HCEC 1CT (cell line): ENCODE measurements around the gene RAPGEF4.

ENCODE experiments used
- DNase-seq: peaks from one replicate; pipeline ENCODE4 v3.0.0-alpha.2; 2017

RAPGEF4 gene

DNA sequence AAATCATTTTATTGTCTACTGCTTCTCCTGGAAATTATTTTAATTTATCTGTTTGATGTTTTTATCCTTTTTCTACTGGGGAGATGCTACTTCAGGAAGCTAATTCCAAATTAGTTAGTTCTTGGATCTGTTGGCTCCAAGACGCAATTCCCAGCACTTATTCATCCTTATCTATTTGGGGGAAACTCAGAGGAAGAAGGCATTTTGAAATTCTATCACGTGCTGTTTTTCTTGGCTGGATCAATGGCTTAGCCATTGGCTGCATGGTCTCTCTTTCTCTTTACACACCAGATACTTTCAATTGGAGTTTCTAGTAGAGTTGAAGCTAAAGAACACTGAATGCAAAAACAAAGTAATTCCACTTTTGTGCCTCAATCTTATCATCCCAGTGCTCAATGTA is 98.3 kb downstream of the RAPGEF4 start:
- DNase-seq = no peak

DNA sequence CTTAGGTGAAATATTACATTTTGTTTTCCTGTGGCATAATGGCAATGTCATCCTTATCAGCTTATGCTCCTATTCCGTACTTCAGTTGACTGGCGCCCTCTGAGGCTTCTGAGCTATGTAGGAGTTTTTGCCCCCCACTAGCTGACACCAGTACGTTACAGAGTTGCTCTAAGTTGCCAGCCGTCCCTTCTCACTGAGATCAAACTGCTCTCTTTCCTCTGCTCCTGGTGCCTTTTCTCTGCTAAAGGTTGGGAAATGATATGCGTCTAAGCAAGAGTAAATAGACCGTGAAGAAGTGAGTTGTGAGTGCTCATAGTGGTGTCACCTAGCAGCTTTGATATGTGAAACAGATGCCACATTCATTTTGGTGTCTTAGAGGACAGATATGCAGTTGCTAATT is 99.2 kb downstream of the RAPGEF4 start:
- DNase-seq = no peak

DNA sequence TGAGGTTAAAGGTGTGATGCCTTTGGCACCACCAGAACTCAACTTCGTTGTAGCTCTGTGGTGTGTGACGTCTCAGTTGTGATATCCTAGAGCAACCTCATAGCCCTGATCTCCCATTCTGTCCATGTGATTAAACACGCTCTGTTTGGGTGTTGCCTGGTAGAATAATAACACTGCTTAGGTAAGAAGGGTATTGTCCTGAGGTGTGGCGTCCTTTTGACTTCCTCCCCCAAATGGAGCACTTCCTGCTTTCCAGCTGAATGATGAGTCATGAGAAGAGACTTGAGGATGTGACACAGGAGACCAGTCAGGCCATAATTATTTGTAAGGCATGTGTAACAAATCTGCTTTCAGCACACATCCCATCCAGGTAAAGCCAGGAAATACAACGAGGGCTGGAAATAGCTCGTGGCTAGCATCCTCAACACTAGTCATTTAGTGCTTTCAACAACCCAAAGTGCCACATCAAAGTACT is 100.7 kb downstream of the RAPGEF4 start:
- DNase-seq = peak; percentile 68

DNA sequence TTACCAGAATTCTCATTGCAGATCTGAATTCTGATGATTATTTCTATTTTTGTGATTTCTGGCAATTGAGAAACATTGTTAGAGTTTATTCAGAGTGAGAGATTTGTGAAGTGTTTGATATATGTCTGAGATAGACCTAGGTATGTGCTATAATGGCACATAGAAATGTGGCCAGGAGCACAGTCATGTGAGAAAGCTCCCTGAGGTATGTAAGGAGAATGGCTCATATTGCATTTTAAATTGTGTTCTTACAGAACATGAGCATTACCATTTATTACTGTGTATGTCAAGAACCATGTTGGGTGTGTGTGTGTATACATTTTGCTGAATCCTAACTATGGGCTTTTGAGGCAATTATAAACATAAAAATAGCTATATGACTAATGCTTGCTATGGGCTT is 101.2 kb downstream of the RAPGEF4 start:
- peak; percentile 15 for DNase-seq

DNA sequence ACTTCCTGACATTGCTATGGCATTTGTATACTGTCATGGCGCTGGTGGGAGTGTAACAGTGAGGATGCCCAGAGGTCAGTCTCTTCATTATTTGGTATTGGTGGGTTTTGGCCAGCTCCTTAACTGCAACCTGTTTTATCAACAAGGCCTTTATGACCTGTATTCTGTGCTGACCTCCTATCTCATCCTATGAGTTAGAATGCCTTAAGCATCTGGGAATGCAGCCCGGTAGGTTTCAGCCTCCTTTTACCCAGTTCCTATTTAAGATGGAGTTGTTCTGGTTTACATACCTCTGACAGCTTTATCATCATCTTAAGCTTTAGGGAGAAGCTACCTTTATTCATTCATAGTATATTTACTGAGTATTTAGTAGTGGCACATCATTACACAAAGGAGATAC is 103.8 kb downstream of the RAPGEF4 start:
- DNase-seq = no peak

DNA sequence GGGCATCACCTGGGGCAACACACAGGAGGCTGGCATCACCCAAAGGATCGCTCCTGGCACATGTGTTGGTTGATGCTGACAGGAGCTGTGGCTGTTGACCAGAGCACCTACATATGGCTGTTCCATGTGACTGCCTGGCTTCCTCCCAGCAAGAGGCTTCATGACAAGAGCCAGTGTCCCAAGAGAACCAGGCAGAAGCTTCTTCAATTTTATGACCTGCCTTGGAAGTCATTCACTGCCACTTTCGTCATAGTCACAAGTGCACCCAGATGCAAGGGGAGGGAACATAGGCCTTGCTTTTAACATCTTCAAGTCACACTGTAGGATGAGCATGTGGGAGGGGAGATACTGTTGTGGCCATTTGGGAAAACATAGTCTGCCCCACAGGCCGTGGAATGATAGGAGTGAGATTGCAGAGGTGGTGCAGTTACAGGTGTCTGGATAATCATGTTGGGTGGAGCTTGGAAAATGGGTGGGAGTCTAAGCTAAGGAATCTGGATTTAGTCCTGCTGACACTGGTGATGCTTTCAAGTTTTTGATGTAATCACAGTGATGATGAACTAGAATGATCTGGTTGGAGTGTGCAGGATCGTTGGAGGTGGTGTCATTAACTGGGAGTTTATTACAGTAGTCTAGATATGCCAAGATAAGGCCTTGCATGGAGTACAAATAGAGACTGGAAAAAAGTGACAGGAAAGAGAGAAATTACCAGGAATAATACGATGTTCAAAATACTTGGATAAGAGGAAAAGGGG is 107.0 kb downstream of the RAPGEF4 start:
- DNase-seq = no peak

DNA sequence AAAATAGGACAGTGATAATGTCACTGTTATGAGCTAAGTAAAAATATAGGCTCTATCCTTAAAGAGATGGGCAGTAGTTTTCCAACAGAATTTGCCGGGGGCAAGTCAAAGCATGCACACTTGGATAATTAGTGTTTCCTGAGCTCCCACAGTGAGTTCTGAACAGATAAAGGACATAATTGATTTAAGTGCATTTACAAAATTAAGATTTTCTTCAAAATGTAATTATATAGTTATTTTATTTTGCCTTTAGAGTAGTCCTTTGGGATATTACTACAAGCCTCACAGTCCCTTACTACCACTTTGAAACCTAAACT is 107.6 kb downstream of the RAPGEF4 start:
- no peak for DNase-seq

DNA sequence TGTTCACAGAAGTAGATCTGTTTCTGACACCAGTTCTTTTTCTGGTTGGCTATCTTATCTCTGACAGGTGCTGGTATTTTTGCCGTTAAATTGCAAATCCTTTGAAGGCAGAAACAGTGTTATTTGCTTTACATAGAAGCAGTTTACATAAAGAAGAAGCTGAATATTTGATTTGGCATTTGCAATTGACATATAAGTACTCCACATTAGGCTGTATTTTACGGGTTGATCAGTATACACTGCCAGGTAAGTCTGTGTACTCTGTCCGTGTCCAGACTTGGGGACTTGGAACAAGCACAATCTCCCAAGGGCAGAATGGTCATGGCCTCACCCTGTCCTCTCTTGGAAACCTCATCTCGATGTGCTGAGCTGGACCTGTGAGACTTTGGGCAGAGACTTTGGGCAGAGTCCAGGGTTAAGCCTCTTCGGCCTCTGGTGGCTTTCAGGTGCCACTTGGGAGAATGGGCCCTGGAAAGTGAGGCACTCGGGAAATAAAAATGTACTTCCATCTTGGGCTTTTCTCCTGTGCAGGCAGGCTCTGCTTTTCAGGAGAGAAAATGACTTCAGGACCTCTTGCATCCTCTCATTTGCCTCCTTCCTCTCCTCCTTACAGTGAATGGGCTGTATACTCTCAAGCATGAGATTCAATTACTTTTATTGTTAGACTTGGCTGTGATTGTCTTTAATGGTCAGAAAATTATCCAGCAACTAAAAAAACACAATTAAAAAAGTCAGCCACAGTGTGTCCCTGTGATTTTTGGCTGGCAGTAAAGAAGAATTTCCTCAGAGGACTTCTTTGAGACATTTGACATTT is 108.5 kb downstream of the RAPGEF4 start:
- DNase-seq = no peak

DNA sequence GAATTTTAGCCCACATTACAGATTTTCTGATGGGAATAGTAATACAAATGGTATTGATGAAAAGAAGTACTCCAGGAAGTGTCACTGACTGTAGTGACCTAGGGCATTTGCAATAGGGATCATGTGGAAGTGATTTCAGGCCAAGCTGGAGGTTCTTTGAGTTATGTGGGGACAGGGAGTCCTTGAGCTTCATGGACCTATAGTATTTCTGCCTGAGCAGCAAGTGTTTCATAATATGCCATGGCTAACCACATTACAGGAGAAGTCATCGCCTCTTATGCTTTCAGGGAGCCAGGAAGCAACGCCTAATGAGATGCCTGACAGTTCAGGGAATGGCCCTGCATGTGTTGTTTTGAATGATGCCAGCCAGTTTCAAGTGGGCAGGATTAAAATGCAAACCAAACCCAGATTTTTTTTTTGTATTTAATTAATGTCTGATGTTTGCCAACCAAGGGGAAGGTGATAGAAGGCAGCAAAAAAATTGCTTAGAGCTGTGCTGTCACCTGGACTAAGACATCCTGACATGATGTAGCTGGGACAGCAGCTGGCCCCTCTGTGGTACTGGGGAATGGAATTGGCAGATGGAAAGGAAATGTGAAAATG is 109.5 kb downstream of the RAPGEF4 start:
- DNase-seq = no peak

DNA sequence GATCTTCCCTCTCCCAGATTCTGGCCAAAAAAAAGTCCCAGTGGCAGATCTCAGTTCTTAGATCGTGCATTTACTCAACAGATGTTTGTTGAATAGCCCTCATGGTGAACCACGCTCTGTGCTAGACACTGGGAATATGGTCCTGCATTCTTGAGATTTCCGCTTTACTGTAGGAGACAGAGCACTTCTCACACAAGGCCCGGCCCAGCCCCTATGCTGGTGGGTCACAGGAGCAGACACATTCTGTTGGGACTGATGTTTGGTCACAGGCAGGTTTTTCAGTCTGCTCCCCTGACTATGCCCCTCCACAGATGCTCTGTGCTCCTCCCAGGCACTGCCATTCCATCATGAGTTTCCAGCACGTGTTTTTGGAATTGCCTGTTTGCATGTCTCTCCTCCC is 110.9 kb downstream of the RAPGEF4 start:
- no peak for DNase-seq

DNA sequence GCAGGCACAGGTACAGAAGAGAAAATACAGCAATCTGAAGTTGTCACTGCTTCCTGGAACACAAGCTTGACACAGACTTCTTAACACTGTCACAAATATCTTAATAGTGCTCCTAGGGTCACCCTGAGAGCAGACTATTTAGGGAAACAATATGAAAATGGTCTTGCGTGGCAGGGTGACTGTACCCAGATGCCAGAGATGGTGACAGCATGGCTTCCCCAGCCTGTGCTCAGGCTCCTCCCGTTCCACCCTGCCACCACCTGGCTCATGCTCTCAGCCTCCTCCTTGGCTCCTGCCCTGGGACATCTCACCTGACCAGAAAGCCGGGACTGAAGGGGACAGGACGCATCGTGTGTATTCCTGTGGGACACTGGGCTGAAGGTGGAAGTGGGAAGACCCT is 111.5 kb downstream of the RAPGEF4 start:
- no peak for DNase-seq

DNA sequence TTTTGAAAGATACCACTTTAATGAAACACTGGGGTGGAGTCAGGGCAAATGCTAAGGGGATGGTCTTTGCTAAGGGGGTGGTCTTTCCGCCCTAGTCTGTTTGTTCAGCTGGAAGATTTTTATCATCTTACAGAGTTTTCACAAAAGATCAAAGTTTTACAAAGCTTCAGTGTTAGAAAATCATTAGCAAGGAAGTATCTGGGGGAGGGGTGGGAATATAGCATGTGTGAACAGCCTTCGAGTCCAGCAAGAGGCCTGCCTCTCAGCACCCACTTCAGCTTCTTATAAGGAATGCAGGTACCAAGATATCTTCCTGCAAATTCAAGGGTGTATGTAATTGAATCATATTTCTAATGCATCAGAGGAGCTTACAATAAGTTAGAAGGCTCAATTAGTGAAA is 112.9 kb downstream of the RAPGEF4 start:
- no peak for DNase-seq

DNA sequence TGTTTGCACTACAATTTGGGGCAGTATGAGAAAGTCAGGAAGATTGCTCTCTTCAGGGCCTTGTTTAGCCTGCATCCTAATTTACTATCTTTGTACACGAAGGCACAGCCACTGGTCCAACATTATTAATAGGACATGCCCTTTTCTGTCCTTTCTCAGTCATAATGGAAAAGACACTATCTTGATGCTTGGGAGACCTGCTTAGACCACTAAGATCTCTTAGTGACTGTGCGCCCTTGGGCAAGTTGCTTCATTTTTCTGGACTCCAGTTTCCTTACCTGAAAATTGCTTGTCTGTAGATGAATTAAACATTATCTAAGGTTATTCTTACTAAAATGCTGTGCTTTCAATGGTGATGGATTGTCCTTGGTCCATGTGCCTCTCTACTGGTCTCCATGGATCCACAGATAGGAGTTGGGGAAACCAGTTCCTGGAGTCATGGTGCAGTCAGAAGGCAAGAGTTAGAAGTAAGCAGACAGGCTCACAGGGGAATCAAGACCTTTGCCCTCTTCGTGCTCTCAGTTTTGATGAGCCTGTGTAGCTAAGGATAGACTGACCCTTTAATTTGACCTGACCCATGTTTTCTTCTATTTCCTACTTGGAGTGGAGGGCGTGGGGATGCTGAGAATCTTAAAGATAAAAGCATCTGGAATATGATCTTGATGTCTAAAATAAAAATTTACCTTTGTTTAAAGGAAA is 114.0 kb downstream of the RAPGEF4 start:
- DNase-seq = no peak

DNA sequence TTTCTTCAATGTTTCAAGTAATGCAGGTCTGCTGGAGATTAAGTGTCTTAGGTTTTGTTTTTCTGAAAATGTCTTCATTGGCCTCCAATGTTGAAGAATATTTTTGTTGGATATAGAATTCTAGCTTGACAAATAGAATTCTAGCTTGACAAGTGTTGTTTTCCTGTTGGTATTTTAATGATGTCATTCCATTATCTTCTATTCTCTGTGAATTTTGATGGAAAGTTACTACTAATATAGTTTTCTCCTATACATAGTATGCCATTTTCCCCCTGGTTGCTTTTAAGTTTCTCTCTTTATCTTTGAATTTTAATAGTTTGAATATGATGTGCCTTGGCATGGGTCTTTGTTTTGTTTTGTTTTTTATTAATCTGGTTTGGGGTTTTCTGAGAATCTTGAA is 119.9 kb downstream of the RAPGEF4 start:
- no peak for DNase-seq

DNA sequence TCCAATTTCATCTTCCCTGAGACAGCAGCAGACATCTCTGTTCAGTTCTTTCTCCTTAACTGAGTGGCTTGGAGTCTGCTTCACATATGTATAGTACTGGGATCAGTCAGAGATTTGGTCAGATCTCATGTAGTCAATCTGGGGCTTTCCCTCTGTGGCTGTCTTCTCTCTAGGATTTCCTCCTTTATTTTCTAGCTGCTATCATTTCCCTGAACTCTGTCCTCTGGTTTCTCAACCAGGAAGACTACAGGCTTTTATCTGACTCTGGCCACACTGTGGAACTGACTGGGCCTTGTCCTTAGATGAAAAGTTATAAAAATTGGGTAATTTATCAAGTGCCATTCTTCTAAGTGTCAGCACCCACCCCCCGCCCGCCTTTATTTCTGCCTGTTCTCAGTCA is 121.0 kb downstream of the RAPGEF4 start:
- DNase-seq = no peak

DNA sequence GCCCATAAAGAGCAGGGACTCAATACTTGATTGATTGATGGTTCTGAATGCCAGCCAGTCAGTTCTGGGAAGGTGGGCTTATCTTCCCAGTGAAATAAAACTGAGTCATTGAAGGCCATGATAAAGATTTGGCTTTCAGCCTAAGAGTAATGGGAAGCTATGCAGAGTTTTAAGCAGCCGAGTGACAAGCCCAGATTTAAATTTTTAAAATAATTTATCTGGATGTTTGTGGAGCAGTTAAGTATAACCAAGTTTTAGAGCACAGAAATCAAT is 122.8 kb downstream of the RAPGEF4 start:
- DNase-seq = no peak

DNA sequence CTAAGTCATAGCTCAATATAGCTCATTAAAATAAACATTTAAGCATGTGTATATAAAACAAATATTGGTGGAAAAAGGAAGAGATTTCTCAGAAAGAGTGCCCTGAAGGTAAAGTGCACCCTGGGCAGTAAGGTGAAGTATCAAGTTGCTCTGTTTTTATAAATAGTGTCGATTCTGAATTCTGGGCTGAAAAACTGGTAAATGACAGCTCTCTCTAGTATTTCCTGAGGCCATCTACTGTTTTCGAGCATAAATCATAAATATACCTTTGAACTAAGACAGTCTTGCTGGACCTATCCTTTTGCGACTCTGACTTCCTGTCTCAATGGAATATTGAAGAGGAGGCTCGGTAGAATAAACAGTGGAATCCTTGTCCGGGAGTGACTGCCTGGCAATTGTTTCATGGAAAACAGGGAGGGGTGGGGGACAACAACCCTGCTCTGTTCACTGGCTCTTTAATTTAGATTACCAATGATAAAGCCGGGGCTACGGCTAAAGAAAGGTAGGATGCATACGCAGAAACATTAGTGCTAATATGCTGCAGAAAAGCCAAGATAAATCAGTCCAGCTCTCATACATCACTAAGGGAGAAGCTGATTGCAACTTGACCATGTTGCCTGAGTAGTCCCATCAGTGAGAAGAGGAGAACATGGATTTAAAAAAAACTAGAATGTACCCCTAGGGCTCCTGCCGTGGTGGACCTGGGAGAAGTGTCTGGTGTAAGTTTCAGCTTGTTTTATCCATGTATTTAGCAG is 124.1 kb downstream of the RAPGEF4 start:
- no peak for DNase-seq

DNA sequence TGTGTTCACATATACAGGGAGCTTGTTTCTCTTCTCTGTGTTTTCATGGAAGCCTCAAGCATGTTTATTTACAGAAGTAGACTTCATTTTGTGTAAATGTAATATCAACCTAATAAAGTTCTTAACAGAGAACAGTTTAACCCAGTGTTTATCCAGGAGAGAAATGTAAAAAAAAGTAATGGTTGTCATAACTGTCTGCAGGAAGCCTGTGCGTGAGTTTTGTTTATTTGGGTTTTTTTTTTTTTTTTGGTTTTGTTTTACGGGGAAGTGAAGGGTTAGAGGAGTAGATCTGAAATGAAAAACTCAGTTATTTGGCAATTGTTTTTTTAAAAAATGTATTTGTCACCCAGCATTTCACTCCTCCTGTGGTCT is 124.7 kb downstream of the RAPGEF4 start:
- no peak for DNase-seq

DNA sequence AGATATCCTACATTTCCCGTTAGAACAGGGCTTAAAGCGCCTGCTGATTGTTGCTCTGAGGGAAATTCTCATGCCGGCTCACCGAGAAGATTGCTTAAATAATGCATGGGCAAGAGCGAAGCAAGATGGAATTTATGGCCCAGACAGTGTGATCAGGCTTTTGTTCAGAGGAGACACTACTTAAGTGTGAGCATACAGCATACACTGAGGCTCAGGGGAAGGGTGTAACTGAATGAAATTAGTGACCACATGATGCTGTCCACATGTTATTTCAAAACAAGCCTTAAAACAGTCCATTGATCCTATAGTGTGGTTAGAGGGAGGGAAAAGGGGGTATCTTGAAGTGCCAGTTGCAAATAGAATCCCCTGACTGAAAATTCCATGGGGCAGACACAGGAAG is 125.5 kb downstream of the RAPGEF4 start:
- no peak for DNase-seq

DNA sequence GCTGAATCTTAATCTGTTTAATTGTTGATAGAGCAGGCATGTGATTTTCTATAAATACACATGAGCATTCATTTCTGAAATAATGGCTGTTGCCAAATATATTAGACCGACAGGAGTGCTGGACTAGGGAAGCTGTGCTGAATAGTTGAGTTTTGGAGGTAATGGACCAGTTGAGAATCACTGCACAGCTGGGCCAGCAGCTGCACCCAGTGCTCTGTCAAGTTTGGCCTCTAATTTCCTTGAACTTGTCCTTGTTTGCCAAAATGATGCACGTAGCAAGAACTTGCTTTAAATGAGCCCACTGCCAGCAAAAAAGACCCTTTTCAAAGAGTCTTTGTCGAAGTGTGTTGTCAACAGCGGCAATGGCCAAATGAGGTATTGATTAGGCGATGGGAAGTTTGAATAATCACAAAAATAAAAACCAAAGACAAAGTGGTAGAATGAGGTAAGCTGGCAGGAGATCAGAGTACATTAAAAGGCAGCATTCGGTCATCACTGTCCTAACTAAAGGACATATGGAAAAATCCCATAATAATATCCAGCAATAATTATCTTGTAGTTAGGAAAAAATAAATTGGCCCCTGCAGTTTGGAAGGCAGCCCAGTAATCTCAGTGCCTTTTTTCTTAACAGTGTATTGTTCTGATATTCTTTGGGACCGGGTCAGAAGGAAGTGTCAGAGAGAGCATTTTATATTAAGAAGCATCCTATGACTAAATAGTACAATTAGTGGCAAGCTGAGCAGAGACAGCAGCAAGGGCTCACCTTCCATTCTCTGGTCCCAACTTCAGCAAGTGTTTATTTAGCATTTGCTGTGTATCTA is 126.2 kb downstream of the RAPGEF4 start:
- DNase-seq = no peak

DNA sequence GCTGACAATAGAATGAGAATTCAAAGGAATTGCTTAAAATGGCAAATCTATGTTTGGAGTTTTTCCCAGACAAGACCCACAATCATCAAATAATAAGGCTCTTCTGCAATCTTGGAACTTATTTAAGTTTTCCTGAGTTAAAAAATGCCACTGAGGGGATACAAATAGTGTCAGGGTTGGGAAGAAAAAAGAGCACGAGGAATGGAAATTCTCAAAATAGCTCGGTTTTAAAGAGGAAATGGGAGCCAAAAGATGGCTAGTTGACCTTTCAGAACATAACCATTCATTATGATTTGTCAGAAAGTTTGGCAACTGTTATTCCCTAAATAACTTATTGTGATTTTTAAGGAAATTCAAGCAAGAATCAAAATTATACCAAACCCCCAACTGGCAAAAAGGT is 127.7 kb downstream of the RAPGEF4 start:
- no peak for DNase-seq

DNA sequence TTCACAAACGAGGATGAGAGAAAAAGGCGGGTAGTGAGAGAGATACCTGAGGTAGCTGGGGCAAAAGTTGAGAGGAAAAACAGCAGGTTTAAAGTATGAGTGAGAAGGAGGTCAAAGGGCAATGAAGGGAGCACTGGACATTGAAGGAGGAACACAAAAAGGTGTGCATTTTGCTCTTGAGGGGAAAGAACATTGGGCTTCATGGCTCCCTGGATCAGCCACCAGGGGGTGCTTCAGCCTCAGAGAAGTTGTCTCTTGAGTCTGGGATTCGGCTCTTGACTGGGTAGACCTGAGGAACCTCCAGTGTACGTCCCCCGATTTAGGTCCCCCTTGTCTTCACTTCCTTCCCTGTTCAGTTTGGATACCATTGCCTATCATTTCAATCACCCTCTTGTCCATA is 128.5 kb downstream of the RAPGEF4 start:
- DNase-seq = peak; percentile 54
